GM19023 (cell line): ENCODE results near the gene FRMD4A.

Source experiments
- ATAC-seq: cut with Tn5 transposase; IDR thresholded peaks from one replicate; pipeline ENCODE4 v1.9.1; 2021; ENCODE audit warnings: mild to moderate bottlenecking, moderate library complexity; ENCODE audit not compliant: unreplicated experiment

Gene FRMD4A

GRCh38 chr10:13637894-13638293, 692.8 kb downstream of the FRMD4A start:
- no peak for ATAC-seq

- ATAC-seq = no peak
These were observed 693.3 kb downstream of the FRMD4A start for GRCh38 chr10:13637303-13637856.

- ATAC-seq = no peak
These were observed 693.9 kb downstream of the FRMD4A start for GRCh38 chr10:13636776-13637175.

- no peak for ATAC-seq
These were observed 696.5 kb downstream of the FRMD4A start for GRCh38 chr10:13634207-13634606.

- no peak for ATAC-seq
These were observed 697.0 kb downstream of the FRMD4A start for GRCh38 chr10:13633689-13634088.

- no peak for ATAC-seq
These were observed 697.8 kb downstream of the FRMD4A start for GRCh38 chr10:13632884-13633440.

- no peak for ATAC-seq
These were observed 698.3 kb downstream of the FRMD4A start for GRCh38 chr10:13632440-13632839.

GRCh38 chr10:13631594-13631993, 699.1 kb downstream of the FRMD4A start:
- no peak for ATAC-seq

GRCh38 chr10:13630231-13630630, 700.5 kb downstream of the FRMD4A start:
- ATAC-seq = no peak

- no peak for ATAC-seq
These were observed 701.6 kb downstream of the FRMD4A start for GRCh38 chr10:13629116-13629515.

- no peak for ATAC-seq
These were observed 702.1 kb downstream of the FRMD4A start for GRCh38 chr10:13628661-13629060.

GRCh38 chr10:13627459-13628310, 703.0 kb downstream of the FRMD4A start:
- no peak for ATAC-seq

- ATAC-seq = no peak
These were observed 706.1 kb downstream of the FRMD4A start for GRCh38 chr10:13624630-13625029.

- no peak for ATAC-seq
These were observed 708.8 kb downstream of the FRMD4A start for GRCh38 chr10:13621931-13622330.

GRCh38 chr10:13617116-13617515, 713.6 kb downstream of the FRMD4A start:
- no peak for ATAC-seq

- ATAC-seq = no peak
These were observed 714.9 kb downstream of the FRMD4A start for GRCh38 chr10:13615650-13616300.

GRCh38 chr10:13614530-13615332, 716.0 kb downstream of the FRMD4A start:
- no peak for ATAC-seq

GRCh38 chr10:13613519-13613918, 717.2 kb downstream of the FRMD4A start:
- no peak for ATAC-seq

GRCh38 chr10:13612654-13613373, 717.9 kb downstream of the FRMD4A start:
- no peak for ATAC-seq

GRCh38 chr10:13608246-13608853, 722.4 kb downstream of the FRMD4A start:
- no peak for ATAC-seq
